Stimulated activated CD4-positive, alpha-beta T cell treated with anti-CD3 and anti-CD28 coated beads, Interleukin-15, amount 100 ng/mL, for 24 hours (primary cell): ENCODE measurements around the gene EFNA5.
"Not testable (repeated sequence)": the region's sequence is repeated elsewhere in the genome, so short reads cannot be mapped to it uniquely, and the experiment has no call there.

Source experiments
- DNase-seq: peaks from one replicate; pipeline ENCODE4 v3.0.0-alpha.2; 2020

The EFNA5 gene

DNA sequence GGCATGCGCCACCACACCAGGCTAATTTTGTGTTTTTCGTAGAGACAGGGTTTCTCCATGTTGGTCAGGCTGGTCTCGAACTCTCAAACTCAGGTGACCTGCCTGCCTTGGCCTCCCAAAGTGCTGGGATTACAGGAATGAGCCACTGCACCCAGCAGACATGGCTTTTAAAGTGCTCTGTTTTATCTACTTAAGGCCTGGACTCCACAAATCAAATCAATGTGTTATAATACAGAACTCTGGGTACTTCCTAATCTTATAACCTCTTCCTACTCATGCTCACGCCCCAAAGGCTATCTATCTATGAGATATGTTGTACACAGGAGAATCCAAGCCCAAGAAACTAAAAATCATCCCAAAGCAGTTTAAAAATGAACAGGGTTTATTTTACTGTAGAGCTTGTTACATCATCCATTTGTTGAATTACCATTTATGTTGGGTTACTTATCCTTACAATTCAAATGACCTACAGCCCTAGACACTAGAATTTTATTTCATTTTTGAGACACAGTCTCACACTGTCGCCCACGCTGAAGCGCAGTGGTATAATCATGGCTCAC lies 155.1 kb downstream of the EFNA5 start:
- DNase-seq, result no peak

DNA sequence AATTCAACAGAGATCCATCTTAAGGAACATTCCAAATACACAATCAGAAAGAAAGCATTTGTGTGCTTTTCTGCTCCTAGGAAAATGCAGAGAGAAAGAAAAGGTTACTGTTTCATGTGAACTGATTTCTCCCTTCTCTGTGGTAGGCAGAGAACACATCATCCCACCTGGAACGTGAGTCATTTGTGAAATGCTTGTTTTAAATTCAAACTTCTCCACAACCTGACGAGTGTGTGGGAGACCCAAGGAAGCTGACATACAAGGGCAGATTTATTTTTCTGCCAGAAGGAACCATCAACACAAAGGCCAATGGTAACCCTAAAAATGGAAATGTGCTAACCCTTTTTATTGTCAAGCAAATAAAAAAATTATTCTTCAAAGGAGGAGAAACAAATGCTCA lies 156.4 kb downstream of the EFNA5 start:
- DNase-seq, result no peak

DNA sequence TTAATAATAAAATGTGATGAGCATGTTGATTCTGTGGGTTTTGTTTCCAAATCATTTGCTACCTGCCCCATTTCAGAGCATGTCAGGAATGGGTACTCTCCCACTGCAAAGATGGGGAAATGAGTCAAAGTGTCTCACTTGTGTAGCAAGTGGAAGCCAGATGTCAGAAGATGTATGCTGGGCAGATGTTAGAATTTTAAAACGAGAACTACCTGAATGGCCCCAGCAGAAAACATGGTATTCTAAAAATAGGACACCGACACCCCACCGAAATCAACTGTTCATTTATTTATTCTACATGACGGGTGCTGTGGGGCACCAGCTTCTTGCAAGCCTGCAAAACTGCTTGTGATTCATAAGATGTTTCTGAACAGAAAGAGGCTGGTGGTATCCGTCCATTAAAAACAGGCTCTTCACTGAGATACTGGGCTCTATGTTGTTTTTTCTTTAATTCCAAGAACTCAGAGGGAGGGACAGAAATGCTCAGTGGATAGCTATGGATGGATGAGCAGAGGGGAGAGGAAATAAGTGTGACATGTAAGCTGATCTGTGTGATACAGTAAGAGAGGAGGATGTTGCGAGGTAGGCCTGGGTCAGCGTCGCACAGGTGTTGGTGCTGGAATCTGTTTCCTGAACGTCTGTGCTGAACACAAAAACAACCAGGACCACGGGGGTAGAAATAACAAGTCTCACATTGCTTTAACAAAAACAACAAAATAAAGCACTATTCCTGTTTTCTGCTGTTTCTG lies 157.2 kb downstream of the EFNA5 start:
- no peak for DNase-seq

DNA sequence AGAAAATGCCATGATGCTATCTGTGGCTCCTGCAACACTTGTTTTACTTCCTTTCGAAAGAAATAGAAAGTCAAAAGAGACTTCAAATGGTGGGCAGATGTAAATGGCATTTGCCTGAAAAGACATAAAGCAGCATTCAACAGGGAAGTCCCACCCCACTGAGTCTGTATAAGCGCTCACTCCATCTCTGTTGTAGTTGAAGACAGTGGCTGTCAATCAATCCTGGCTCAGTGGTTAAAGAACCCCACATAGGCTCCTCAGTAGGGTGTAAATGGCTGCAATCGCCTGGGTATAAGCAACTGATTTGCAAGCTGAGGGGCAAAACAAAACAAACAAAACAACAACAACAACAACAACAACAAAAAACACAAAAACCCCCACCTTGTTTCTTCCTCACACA lies 158.7 kb downstream of the EFNA5 start:
- no peak for DNase-seq

DNA sequence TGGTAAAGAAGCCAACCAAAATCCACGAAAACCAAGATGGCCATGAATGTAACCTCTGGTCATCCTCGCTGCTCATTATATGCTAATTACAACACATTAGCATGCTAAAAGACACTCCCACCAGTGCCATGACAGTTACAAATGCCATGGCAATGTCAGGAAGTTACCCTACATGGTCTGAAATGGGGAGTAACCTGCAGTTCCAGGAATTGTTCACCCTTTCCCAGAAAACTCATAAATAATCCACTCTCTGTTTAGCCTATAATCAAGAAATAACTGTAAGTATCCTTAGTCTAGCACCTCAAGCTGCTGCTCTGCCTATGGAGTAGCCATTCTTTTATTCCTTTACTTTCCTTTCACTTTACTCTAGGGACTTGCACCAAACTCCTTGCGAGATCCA lies 160.6 kb downstream of the EFNA5 start:
- DNase-seq, result no peak

DNA sequence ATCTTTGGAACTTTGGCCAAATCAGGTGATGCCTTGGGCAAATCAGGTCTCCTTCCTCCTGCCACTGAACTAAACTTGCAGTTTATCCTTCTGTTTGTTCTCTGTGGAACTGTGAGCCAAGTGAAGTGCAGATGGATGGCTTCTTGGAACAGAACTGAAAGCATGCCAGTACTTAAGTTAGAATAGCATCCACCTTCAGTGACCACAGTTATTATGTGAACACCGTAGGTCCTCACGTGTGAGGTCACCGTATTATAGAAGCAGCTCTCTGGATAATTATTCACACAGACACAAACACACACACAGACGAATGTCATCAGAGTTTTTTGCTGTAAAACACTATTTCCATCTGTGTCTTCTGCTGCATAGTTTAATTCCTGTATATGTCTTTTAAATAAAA lies 162.6 kb downstream of the EFNA5 start:
- DNase-seq, result no peak

DNA sequence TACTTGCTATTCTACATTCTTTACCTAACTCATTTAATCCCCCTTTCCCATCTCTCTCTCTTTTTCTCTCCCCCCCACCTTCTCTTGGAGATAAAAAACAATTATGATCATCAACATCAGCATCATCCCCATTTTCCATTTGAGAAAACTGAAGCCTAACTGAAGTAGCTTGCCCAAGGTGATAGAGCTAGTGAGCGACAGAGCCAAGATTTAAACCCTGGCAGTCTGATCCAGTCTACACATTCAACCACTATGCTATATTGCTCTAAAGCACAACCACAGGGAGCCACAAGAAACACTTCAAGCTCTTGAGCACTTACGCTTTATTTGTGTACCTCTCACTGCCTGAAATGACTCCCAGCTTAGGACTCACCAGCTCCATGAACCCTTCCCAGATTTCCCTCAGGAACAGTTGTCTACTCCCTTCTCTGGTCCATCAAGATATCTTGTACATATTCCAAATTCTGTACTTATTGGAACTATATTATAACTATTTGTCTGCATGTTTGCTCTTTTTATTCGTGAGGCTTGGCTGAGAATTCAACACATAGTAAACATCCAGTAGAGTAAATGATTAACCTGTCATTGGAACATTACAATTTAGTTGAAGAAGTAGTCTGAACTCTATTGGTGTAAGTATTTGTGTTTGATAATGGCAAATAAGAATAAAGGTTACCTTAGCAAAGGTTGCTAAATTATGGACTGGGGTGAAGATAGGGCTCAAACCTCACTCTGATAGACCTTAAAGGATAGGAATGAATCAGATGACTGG lies 164.8 kb downstream of the EFNA5 start:
- no peak for DNase-seq

DNA sequence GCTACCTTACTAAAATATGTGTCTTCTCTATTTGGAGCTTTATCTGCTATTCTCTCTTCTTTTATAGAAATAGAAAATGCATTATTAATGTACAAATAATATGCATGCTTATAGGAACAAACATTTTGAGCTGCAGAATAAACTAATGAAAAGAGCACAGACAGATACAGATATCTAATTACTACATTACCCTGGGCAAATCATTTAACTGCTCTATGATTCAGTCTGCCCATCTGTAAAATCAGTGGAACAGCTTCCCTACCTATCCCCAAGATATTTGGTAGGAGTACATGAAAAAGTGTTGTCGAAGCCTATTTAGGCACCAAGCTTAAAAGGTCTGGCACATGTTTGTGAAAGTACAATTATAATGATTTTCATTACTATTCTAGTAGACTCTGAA lies 166.3 kb downstream of the EFNA5 start:
- no peak for DNase-seq

DNA sequence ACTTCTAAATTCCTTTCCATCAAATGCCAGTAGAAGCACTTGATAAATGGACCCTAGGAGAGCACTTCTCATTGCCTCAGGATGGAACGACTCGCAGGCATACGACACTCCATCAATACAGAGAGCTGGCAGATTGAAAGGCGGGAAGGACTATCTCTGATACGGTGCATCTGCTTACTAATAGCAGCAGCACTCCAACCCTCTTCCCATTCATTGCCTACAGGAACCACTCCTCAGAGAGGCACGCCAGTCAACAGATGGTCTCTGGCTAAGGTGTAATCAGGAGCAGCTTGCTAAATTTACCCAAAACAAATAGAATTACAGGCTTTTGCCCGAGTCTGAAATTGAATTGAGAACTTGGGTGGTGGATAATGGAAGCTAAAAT lies 168.1 kb downstream of the EFNA5 start:
- no peak for DNase-seq

DNA sequence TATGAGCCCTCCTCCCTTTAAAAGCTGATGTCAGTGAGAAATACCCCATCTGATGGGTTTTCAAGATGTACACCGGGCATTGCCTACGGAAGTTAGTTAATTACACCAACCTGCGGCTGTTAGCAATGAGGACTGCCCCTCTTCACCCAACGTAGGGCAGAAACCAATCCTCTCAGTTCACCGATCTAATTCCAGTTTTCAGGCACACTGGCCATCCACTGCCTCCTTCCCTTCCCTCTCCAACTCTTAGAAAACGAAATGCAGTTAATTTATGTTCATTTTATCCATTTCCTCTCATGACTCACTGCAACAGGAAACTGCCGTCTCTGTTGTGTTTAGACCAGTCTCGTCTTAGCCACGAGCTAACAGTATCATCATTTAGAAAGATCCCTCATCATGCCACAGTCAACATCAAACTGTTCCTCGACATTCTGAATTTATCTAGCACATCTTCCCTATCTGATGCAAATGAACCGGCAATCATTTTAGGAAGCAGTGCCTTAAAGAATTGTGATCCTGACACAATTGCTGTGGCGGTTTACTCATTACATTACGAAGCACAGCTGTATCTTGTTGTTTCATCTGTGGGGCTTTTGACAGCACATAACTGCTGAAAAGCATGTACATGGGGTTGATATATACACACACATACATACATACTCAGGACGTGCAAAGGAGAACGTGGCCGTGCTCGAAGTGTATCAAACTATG lies 168.6 kb downstream of the EFNA5 start:
- no peak for DNase-seq

DNA sequence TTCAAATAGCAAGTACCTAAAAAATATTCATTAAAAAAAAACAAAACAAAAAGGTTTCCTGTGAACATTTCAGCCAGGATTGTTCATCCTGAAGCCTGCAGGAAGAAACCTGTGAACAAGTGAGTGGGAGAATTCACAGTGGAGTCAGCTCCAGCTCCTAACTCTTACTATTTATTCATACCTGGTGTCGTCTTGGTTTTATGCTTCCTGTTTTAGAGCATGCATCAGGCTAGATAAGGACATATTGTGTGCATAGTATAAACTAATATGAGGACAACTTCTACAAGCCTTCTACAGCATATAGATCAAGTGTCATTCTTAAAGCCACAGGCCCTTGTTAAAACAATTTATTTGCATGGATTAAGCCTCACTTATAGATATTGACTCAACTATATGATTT lies 169.9 kb downstream of the EFNA5 start:
- DNase-seq, result no peak

DNA sequence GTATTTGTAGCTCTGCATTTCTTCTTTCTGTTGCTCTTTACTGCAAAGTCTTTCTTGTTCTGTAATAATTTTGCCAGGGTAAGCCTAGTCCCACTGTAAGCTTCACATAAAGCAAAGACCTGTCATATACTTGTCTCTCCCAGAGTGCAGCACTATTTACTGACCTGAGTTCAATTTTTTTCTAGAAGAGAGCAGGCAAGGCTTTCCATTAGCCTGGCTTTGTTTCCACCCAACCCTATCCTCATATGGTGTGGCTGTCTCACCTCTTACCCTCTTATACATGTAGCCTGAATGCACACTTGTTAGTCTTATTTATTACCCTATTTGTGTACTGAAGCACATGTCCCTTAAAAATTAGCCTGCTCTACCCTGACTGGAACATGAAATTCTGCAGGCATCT lies 170.4 kb downstream of the EFNA5 start:
- DNase-seq, result no peak

DNA sequence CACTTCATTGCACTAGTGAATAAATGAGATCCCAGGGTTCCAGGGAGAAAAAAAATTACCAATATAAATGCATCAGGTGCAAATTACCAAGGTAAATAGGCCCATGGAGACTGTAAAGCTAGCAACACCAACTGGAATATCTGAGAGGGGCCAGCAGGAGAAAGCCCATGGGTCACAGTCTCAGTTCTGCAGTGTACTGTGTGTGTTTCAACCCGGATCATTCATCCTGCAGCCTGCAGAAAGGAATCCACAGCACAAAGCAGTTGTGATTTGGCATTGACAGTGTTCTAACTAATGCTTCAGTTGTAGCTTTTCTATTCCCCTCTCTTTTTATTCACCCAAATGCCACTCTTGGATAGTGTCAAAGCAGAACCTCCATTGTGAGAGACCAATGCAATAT lies 171.0 kb downstream of the EFNA5 start:
- DNase-seq, result no peak

DNA sequence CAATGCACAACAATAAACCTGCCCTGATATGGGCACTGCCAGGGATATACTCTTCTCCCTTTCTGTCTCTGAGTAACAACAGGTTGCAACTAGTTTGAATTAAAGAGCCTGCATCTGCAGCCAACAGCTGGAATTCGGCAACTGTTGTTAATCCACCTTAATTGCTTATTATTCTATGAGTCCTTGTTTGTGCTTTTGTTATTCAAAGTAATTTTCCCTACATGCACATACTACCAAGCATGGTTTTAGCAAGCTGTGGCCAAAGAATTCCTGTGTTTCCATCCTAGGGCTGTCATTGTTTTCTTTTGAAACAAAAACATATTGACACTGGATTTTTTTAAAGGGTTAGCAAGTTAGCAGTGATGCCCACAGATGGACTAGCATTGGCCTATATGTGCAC lies 171.5 kb downstream of the EFNA5 start:
- no peak for DNase-seq

DNA sequence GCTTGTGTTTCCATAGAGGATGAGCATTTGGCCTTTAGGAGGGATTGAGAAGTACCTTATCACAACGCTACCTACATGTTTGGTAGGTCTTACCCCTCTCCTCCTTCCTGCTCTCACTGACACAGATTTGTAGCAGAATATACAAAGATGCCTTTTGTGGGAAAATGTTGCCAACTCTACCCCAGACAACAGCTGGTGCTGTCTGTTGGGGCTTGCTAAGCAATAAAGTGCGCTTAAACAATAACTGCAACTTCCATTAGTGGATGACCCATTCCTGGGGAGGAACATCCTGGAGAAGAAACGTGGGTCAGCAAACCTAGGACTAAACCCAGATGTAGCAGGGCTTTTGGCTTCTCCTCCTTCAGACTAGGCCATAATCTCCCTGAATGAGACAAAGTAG lies 174.3 kb downstream of the EFNA5 start:
- no peak for DNase-seq

DNA sequence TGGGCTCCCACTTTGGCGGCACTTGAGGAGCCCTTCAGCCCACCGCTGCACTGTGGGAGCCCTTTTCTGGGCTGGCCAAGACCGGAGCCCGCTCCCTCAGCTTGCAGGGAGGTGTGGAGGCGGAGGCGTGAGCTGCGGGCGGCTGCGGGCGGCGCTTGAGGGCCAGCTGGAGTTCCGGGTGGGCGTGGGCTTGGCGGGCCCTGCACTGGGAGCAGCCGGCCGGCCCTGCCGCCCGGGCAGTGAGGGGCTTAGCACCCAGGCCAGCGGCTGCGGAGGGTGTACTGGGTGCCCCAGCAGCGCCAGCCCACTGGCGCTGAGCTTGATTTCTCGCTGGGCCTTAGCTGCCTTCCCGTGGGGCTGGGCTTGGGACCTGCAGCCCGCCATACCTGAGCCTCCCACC lies 176.6 kb downstream of the EFNA5 start:
- not testable (repeated sequence) for DNase-seq

DNA sequence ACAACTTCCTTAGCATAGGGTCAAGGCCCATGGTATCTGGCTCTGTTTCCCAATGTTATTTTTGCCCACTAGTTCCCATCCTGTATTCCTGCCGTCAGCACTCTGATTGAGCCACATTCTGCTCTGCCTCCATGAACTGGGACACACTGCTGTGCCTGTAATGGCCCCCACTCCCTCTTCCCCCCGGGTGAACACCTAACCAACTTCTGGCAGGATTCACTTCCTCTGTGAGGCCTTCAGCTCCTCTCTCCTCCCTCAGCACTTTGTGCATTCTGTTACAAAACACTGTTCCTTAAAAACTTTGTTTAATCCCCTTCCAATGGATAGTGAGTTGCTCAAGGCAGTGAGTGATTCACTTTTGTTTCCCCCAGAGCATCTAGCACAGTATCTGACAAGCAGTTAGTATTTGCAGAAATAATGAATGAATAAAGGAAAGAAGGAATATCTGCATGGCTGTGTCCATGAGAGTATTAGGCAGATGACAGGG lies 183.6 kb downstream of the EFNA5 start:
- DNase-seq, result no peak

DNA sequence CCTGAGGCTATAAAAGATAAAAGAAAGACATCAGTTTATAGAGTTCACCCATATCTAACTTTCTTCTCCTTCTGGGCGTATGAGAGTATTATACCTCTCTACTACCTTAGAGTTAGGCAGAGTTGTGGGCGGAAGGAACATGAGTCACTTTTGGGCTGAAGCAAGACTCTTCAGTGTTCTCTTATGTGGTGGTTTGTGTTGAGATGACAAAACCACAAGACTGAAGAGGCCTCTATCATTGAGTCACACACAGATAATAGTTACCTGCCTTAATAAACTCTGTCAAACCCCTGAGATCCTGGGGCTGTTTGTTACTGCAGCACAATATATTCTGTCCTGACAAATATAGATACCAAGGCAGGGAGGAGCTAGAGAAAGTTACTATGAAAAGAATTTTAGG lies 184.2 kb downstream of the EFNA5 start:
- DNase-seq, result peak; percentile 69

DNA sequence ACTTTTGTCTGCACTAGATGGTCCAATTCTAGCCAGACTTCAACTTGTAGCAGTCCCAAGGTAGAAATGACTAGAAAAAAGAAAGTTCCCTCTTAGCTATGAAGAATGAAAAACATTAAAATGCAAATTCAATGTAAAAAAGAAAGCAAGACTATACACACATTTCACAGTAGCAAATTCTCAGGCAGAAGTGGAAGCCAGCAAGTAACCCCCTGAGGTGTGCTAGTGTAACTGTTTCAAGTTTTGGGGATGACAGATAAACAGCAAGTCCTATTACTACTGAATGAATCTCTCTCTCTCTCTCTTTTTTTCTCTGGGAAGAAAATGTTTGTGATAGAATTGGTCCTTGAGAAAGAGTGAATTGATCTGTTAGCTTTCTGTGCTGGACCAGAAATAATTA lies 185.6 kb downstream of the EFNA5 start:
- DNase-seq, result no peak

DNA sequence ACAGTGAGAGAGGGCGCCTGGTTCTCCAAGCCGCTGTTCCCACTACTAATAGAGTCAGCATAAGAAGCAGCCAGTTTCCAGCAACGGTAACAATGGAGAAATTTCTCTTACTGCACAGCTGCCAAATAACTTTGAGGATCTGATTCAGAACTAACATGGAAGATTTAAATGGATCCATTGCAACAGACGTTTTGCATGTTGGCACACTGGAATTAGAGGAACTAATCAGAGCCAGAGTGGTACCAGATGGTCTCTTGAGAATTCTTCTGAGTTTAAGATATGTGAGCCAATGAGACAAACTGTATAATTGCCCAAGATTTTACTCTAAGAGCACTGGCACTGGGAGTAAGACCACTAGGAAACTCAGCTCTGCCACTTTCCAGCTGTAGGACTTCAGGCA lies 186.5 kb downstream of the EFNA5 start:
- DNase-seq, result no peak

DNA sequence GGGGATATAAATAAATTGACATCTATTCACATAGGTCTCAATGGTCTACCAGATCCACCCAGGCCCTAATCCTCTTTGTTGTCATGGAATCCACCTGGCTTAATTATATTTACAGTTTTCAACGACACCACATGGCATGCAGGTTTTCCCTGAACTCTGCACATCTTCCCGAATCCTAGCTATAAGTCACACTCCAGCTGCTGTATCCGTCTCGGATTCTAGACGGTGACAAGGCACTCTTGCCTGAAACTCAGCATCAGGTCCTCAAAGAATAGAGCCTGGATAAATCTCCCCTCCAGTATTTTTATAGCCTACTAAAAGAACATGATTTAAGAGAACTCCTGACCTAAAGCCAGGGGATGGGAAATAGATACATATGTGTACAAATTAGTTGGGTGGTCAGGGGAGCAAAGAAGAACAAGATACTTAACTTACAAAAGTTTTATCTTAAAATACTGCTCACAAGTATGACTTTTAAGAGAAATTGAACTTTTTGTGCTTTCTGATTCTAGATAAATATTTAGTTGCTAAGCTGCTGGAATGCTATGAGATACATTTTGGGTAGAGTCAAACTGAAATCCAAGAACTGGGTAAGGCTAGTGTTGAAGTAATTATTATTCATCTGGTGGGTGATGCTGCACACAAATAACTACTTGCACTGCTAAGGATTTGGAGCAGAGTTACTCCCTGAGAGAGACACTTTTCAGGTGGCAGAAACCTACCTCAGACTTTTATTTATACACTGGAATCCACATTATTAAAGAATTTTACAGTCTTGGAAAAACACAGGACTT lies 187.3 kb downstream of the EFNA5 start:
- no peak for DNase-seq

DNA sequence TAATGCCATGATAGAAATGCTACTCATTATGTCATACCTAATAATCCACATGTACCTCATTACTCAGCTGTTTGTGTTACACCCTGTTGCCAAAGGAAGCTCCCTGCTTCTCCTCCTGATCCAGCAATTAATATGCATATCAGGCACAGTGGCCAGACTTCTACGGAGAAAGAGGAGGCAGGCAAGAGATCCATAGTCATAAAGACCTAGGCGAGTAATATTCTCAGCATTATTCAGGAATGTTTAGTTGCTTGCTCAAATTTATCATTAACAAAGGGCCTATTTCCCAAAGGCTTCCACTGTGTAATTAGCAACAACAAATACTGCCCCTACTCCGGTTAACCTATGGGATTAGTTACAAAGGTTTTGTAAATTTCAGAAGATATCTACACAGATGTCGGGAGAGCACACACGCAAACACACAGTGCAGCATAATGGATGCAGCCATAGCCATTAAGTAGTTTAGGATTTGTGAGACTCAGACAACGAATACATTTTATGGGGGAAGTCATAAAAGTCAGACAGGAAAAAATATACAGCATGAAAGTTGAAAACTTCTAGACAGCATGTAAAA lies 192.6 kb downstream of the EFNA5 start:
- no peak for DNase-seq
